A549 (cell line): ENCODE measurements around the gene IGF1R.

Source experiments
- CEBPB ChIP-seq, 2 experiments: fragments of >200 bp in 1 of 2; sonication (Bioruptor Twin) in 1 of 2; formaldehyde crosslinking in 1 of 2; IDR thresholded peaks; 2 replicates each; pipeline ENCODE4 v1.6.1; 2012 to 2016
- CTCF ChIP-seq: fragments of >200 bp; sonication (Bioruptor Twin); formaldehyde crosslinking; IDR thresholded peaks from 3 replicates; pipeline ENCODE4 v1.5.1; 2016
- E2F6 ChIP-seq: IDR thresholded peaks from 2 replicates; pipeline ENCODE4 v1.6.1; 2012; ENCODE audit warnings: low read depth, borderline replicate concordance
- EHMT2 ChIP-seq: fragments of 200-600 bp; sonication (generic); IDR thresholded peaks from 2 replicates; pipeline ENCODE4 v1.6.1; 2016; ENCODE audit warnings: antibody characterized with exemption, low read depth, mild to moderate bottlenecking, moderate library complexity
- EP300 ChIP-seq, 2 experiments: fragments of >200 bp; sonication (Bioruptor Twin); formaldehyde crosslinking; IDR thresholded peaks; 2 replicates in 1 of 2; 3 replicates in 1 of 2; pipeline ENCODE4 v1.6.1; 2016 to 2017
- HDAC2 ChIP-seq: fragments of 200-600 bp; sonication (generic); IDR thresholded peaks from 2 replicates; pipeline ENCODE4 v1.6.1; 2016
- JUNB ChIP-seq: fragments of >200 bp; sonication (Bioruptor Twin); formaldehyde crosslinking; IDR thresholded peaks from 2 replicates; pipeline ENCODE4 v1.6.1; 2016
- KDM1A ChIP-seq: fragments of 200-600 bp; sonication (generic); IDR thresholded peaks from 2 replicates; pipeline ENCODE4 v1.6.1; 2016; ENCODE audit warnings: low read depth, mild to moderate bottlenecking
- KDM5A ChIP-seq: fragments of 200-600 bp; sonication (generic); IDR thresholded peaks from 2 replicates; pipeline ENCODE4 v1.6.1; 2016; ENCODE audit warnings: antibody characterized with exemption, mild to moderate bottlenecking
- NFE2L2 ChIP-seq: fragments of 150-350 bp; conservative IDR thresholded peaks from 2 replicates; pipeline ENCODE4 v1.6.1; 2014; ENCODE audit warnings: low read length
- POLR2A ChIP-seq: IDR thresholded peaks from 2 replicates; pipeline ENCODE4 v1.6.1; 2012; ENCODE audit warnings: mild to moderate bottlenecking, low read length
- TF ChIP-seq, protein P1 (sequence below): fragments of 150-350 bp; IDR thresholded peaks from 2 replicates; pipeline ENCODE4 v1.6.1; 2014; ENCODE audit warnings: low read depth, mild to moderate bottlenecking, low read length
- TF ChIP-seq, protein P2 (sequence below): fragments of 450-650 bp; IDR thresholded peaks from 2 replicates; pipeline ENCODE4 v1.6.1; 2014; ENCODE audit warnings: antibody characterized with exemption

GRCh38 chr15:98625614-98626013, 22.7 kb upstream of the IGF1R start:
- TF ChIP-seq CTCF (no peak), JUNB (no peak), KDM5A (no peak), EHMT2 (no peak), EP300 (IDR thresholded peaks at IDR 0.05) (no peak), KDM1A (no peak), E2F6 (no peak), NFE2L2 (no peak), POLR2A (no peak), CEBPB (IDR thresholded peaks at IDR 0.05) (no peak), HDAC2 (no peak)
- TF ChIP-seq, protein P1, sequence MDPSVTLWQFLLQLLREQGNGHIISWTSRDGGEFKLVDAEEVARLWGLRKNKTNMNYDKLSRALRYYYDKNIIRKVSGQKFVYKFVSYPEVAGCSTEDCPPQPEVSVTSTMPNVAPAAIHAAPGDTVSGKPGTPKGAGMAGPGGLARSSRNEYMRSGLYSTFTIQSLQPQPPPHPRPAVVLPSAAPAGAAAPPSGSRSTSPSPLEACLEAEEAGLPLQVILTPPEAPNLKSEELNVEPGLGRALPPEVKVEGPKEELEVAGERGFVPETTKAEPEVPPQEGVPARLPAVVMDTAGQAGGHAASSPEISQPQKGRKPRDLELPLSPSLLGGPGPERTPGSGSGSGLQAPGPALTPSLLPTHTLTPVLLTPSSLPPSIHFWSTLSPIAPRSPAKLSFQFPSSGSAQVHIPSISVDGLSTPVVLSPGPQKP, result no peak
- TF ChIP-seq, protein P2, sequence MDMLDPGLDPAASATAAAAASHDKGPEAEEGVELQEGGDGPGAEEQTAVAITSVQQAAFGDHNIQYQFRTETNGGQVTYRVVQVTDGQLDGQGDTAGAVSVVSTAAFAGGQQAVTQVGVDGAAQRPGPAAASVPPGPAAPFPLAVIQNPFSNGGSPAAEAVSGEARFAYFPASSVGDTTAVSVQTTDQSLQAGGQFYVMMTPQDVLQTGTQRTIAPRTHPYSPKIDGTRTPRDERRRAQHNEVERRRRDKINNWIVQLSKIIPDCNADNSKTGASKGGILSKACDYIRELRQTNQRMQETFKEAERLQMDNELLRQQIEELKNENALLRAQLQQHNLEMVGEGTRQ, result no peak
